WTC11 (cell line): ENCODE measurements around the gene NAT8. TPM values are rescaled to one million over a fixed set of nuclear protein-coding genes. Genes with fewer than 3 reads are reported as not detected.
A peak's percentile ranks its signal among the peaks of the same experiment; 100 is the strongest.
"Not testable (repeated sequence)": the region's sequence is repeated elsewhere in the genome, so short reads cannot be mapped to it uniquely, and the experiment has no call there.

Experiments
- ATAC-seq: fragments of 200-7000 bp; cut with Tn5 transposase; 2 replicates; pipeline ENCODE4 v1.10.0; 2021; ENCODE audit warnings: mild to moderate bottlenecking, moderate library complexity
- CTCF ChIA-PET: fragments of 300-600 bp; sonication (Branson Sonifier 250); formaldehyde crosslinking; loops from one replicate; lab custom pipeline; 2021; ENCODE audit warnings: antibody characterized with exemption; lab: Charles Lee
- POLR2A ChIA-PET: fragments of 350-600 bp; sonication (Branson Sonifier 250); formaldehyde crosslinking; loops from one replicate; lab custom pipeline; 2021; ENCODE audit warnings: antibody characterized with exemption; lab: Charles Lee
- DNase-seq: peaks from one replicate; pipeline ENCODE4 v3.0.0; 2021; ENCODE audit warnings: low spot score
- H3K27ac Mint-ChIP-seq: 2 replicates; pipeline ENCODE4 v1.8.0; 2021; ENCODE audit warnings: mixed read lengths
- H3K27me3 Mint-ChIP-seq: 2 replicates; pipeline ENCODE4 v1.8.0; 2021; ENCODE audit warnings: low read depth, mild to moderate bottlenecking, moderate library complexity, mixed read lengths
- H3K36me3 Mint-ChIP-seq: 2 replicates; pipeline ENCODE4 v1.8.0; 2021; ENCODE audit warnings: mixed read lengths
- H3K4me1 Mint-ChIP-seq: 2 replicates; pipeline ENCODE4 v1.8.0; 2022; ENCODE audit warnings: mixed read lengths
- H3K4me3 Mint-ChIP-seq: 2 replicates; pipeline ENCODE4 v1.8.0; 2021; ENCODE audit warnings: mild to moderate bottlenecking, moderate library complexity, mixed read lengths
- H3K9me3 Mint-ChIP-seq: 2 replicates; pipeline ENCODE4 v1.8.0; 2021; ENCODE audit warnings: mixed read lengths
- GRHL2 ChIP-seq: fragments of 250-450 bp; sonication (Bioruptor Pico); IDR thresholded peaks from 2 replicates; pipeline ENCODE4 v1.8.0; 2022; ENCODE audit warnings: mild to moderate bottlenecking, moderate library complexity; ENCODE audit not compliant: insufficient replicate concordance, severe bottlenecking
- KAT7 ChIP-seq: sonication (generic); formaldehyde crosslinking; IDR thresholded peaks from 2 replicates; pipeline ENCODE4 v1.8.1; 2023; ENCODE audit warnings: missing genetic modification reagents, mild to moderate bottlenecking, borderline replicate concordance
- TCF7 ChIP-seq: sonication (generic); formaldehyde crosslinking; IDR thresholded peaks from 2 replicates; pipeline ENCODE4 v1.8.0; 2022; ENCODE audit warnings: mild to moderate bottlenecking, low read depth, missing genetic modification reagents, moderate library complexity
- ZBTB21 ChIP-seq: sonication (generic); formaldehyde crosslinking; IDR thresholded peaks from 2 replicates; pipeline ENCODE4 v1.8.1; 2023; ENCODE audit warnings: mild to moderate bottlenecking, missing genetic modification reagents, borderline replicate concordance
- total RNA-seq: library from RNA; stranded (reverse); gene quantifications from 3 replicates; pipeline ENCODE4 v1.2.3, GENCODE V29; 2021
- TF ChIP-seq, protein P1 (sequence below): fragments of 200-600 bp; IDR thresholded peaks from 2 replicates; pipeline ENCODE4 v1.8.0; 2022; ENCODE audit warnings: antibody characterized with exemption
- TF ChIP-seq, protein P2 (sequence below): sonication (generic); formaldehyde crosslinking; IDR thresholded peaks from 2 replicates; pipeline ENCODE4 v1.8.1; 2023; ENCODE audit warnings: mild to moderate bottlenecking, missing genetic modification reagents, borderline replicate concordance
- TF ChIP-seq, protein P3 (sequence below): sonication (generic); formaldehyde crosslinking; conservative IDR thresholded peaks from 2 replicates; pipeline ENCODE4 v1.8.1; 2022; ENCODE audit warnings: mild to moderate bottlenecking, missing genetic modification reagents

Gene NAT8
- total RNA-seq, 1 experiment from 2014 or later, result not detected

DNA sequence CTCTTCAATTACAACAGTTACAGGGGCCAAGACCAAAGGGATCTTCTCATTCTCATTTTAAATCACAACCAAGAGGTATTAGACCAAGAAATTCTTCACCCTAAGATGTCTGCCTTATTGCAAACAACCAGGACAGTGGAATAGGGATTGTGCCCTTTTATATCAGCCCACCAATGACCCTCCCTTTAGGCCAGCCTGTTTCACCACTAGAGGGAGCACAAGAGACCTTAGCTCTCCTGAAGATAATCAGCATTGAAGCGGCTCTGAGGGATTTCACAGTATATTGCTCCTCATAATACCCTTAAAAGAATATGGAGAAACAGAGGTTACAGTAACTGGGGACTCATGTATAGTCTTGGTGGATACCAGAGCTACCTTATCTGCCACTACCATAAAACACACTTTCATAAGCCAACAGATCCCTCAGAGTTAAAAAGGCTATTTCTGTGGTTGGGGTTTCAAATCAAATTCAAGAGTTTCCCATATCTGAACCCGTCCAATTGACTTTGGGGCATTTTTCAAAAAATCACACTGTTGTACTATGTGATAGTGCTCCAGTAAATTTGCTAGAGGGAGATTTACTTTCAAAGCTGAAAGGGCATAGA is 11.5 kb downstream of the NAT8 start:
- DNase-seq, result peak; percentile 40
- H3K36me3 Mint-ChIP-seq, H3K4me3 Mint-ChIP-seq, H3K27ac Mint-ChIP-seq, H3K4me1 Mint-ChIP-seq, POLR2A ChIA-PET: not testable (repeated sequence)
- Mint-ChIP-seq H3K9me3 (peaks cover 19% of the 10 kb centered on the region), H3K27me3 (peaks cover 26% of the 10 kb centered on the region)
- TF ChIP-seq, protein P1, sequence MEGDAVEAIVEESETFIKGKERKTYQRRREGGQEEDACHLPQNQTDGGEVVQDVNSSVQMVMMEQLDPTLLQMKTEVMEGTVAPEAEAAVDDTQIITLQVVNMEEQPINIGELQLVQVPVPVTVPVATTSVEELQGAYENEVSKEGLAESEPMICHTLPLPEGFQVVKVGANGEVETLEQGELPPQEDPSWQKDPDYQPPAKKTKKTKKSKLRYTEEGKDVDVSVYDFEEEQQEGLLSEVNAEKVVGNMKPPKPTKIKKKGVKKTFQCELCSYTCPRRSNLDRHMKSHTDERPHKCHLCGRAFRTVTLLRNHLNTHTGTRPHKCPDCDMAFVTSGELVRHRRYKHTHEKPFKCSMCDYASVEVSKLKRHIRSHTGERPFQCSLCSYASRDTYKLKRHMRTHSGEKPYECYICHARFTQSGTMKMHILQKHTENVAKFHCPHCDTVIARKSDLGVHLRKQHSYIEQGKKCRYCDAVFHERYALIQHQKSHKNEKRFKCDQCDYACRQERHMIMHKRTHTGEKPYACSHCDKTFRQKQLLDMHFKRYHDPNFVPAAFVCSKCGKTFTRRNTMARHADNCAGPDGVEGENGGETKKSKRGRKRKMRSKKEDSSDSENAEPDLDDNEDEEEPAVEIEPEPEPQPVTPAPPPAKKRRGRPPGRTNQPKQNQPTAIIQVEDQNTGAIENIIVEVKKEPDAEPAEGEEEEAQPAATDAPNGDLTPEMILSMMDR, result peak; percentile 67
- ATAC-seq, result peak; percentile 99
- CTCF ChIA-PET, result interaction anchor here (0.7 to 1.8 kb wide), 2 partner anchors 11 to 350 kb away, joined by 3 to 4 read pairs; no protein-coding TSS in a partner anchor

DNA sequence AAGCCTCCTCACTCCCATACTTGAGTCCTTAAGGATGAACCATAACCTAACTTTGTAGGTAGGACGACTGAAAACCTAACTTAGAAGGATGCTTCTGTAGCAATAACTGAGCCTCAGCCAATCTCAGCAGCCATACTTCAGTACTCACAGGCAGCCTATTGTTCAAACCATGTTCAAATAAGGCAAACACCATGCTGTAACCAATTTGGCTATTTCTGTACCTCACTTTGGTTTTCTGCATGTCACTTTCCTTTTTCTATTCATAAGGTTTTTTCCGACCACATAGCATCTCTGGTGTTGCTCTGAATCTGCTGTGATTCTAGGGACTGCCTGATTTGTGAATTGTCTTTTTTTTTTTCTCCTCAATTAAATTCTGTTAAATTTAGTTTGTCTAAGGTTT is 13.7 kb downstream of the NAT8 start:
- DNase-seq, H3K27ac Mint-ChIP-seq, H3K4me1 Mint-ChIP-seq, CTCF ChIA-PET, H3K4me3 Mint-ChIP-seq, POLR2A ChIA-PET, ATAC-seq, H3K36me3 Mint-ChIP-seq: not testable (repeated sequence)
- Mint-ChIP-seq H3K9me3 (peaks cover 19% of the 10 kb centered on the region), H3K27me3 (peaks cover 23% of the 10 kb centered on the region)

DNA sequence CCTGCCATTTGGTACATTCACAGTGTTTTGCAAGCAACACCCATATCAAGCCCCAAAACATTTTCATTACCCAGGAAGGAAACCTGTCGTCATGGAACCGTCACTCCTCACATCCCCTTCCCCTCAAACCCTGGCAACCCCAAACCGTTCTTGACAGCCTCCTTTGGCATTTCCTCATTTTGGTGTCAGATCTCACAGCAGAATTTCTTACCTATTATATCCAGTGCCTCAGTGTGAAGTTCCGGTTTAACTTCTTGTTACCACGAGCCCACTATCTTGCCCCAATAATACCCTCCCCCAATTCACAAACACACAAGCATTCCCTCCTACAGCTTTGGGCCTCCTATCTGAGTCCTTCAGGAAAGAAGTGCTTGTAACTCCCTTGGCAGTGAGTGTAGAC is 16.0 kb downstream of the NAT8 start:
- not testable (repeated sequence) for H3K4me1 Mint-ChIP-seq, DNase-seq, ATAC-seq

DNA sequence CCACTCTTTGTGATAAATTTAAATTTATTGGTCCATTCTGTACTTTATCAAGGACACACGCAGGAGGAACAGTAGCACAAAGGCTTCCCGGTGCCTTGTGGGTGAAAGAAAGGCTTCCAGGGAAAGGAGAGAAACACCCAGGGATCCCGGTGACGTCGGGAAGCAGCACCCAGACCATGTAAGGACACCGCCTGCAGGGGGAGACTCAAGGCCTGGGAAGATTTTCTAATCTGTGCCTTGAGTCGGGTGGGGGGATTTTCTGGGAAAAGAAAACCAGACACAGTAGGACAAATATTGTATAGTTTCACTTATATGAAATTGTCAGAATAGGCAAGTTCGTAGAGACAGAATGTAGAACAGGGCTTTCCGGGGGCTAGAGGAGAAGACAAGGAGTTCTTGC is 17.6 kb downstream of the NAT8 start:
- peaks cover 26% of the 10 kb centered on the region for H3K27me3 Mint-ChIP-seq
- DNase-seq (peak; percentile 27), ATAC-seq (peak; percentile 85)
- POLR2A ChIA-PET, H3K36me3 Mint-ChIP-seq, CTCF ChIA-PET, H3K27ac Mint-ChIP-seq, H3K4me3 Mint-ChIP-seq, H3K4me1 Mint-ChIP-seq: not testable (repeated sequence)
- H3K9me3 Mint-ChIP-seq, result peaks cover 16% of the 10 kb centered on the region
- TF ChIP-seq, protein P1, result 0 out of 2 replicates have a peak, but pooled peaks have one; percentile 13

More for the DNA sequence above, 16.0 kb downstream of the NAT8 start:
- POLR2A ChIA-PET, H3K4me3 Mint-ChIP-seq, H3K36me3 Mint-ChIP-seq, H3K27ac Mint-ChIP-seq, CTCF ChIA-PET: not testable (repeated sequence)
- Mint-ChIP-seq H3K27me3 (peaks cover 26% of the 10 kb centered on the region), H3K9me3 (peaks cover 19% of the 10 kb centered on the region)

DNA sequence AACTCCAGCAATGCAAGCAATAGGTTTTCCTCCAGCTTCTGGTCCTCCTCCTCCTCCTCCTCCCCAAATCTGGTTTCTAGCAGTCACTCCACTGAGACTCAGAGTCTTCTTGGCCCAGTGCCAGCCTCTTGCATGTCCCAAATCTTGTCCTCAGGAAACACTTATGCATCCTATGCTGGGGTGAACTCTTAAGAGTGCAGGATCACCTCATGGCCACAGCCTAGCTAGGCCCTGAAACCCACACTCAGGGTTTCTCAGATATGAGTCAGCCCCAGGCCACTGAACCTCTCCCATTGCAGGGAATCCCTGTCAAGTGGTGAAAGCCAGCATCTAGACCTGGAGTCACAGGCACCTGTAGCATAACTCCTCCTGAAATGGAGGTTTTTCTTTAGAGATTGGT is 18.2 kb downstream of the NAT8 start:
- H3K4me1 Mint-ChIP-seq, DNase-seq, CTCF ChIA-PET, ATAC-seq, H3K27ac Mint-ChIP-seq, H3K4me3 Mint-ChIP-seq, H3K36me3 Mint-ChIP-seq, POLR2A ChIA-PET: not testable (repeated sequence)
- Mint-ChIP-seq H3K27me3 (peaks cover 26% of the 10 kb centered on the region), H3K9me3 (peaks cover 13% of the 10 kb centered on the region)

DNA sequence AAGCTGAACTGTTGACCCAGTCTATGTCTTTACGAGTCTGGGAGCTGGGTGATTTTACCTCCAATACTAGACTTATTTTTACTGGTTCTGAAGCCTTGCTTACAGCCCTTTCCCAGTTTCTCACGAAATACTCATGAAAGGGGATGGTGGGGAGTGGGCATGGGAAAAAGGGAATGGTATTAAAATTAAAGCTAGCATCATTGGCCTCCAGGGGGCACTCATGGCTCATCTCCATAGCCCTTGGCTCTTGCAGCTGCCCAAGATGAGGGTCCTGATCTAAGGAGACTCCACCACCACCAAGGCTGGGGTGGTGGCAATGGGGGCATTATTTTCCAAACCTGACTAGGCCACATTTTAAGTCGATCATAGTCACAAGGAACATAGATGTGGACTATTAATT is 22.3 kb downstream of the NAT8 start:
- POLR2A ChIA-PET, H3K4me3 Mint-ChIP-seq, H3K9me3 Mint-ChIP-seq, H3K36me3 Mint-ChIP-seq, H3K4me1 Mint-ChIP-seq, H3K27ac Mint-ChIP-seq: not testable (repeated sequence)
- peaks cover 13% of the 10 kb centered on the region for H3K27me3 Mint-ChIP-seq
- CTCF ChIA-PET, result interaction anchor here (0.7 to 1.7 kb wide), 6 partner anchors 9 to 320 kb away, joined by 3 to 5 read pairs (median 3); partner anchors contain the start of gene TPRKB
- ATAC-seq, result peak; percentile 79
- DNase-seq, result peak; percentile 48

DNA sequence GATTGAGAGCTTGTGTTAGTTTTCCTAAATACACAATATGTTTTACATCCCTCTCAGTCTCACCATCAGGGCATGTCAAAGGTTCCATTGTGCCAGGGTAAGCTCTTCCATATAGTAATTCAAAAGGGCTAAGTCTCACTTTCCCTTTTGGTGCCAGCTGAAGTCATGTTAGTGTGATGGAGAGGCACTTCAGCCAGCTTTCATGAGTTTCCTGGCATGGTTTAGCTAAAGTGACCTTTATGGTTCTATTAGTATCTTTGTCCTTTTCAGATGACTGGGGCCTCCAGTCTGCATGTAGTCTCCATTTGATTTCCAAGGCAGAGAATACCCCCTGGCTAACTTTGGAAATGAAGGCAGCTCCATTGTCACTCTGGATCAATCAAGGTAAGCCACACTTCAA is 27.2 kb downstream of the NAT8 start:
- H3K4me1 Mint-ChIP-seq, result no peaks in the 10 kb centered on the region
- H3K27ac Mint-ChIP-seq, result no peak overlapping the region
- no peak overlapping the region for H3K4me3 Mint-ChIP-seq
- DNase-seq (no peak), ATAC-seq (no peak)
- H3K9me3 Mint-ChIP-seq, result no peaks in the 10 kb centered on the region
- no peaks in the 10 kb centered on the region for H3K36me3 Mint-ChIP-seq
- POLR2A ChIA-PET, result no interaction called here
- CTCF ChIA-PET, result interaction anchor here (0.6 to 1.4 kb wide), 2 partner anchors 22 to 65 kb away, joined by 4 read pairs; no protein-coding TSS in a partner anchor
- H3K27me3 Mint-ChIP-seq, result no peaks in the 10 kb centered on the region; the same call in 1 of the 2 replicates
- no peak for TF ChIP-seq KAT7 (CRISPR knock-in tag)
- TF ChIP-seq, protein P2, sequence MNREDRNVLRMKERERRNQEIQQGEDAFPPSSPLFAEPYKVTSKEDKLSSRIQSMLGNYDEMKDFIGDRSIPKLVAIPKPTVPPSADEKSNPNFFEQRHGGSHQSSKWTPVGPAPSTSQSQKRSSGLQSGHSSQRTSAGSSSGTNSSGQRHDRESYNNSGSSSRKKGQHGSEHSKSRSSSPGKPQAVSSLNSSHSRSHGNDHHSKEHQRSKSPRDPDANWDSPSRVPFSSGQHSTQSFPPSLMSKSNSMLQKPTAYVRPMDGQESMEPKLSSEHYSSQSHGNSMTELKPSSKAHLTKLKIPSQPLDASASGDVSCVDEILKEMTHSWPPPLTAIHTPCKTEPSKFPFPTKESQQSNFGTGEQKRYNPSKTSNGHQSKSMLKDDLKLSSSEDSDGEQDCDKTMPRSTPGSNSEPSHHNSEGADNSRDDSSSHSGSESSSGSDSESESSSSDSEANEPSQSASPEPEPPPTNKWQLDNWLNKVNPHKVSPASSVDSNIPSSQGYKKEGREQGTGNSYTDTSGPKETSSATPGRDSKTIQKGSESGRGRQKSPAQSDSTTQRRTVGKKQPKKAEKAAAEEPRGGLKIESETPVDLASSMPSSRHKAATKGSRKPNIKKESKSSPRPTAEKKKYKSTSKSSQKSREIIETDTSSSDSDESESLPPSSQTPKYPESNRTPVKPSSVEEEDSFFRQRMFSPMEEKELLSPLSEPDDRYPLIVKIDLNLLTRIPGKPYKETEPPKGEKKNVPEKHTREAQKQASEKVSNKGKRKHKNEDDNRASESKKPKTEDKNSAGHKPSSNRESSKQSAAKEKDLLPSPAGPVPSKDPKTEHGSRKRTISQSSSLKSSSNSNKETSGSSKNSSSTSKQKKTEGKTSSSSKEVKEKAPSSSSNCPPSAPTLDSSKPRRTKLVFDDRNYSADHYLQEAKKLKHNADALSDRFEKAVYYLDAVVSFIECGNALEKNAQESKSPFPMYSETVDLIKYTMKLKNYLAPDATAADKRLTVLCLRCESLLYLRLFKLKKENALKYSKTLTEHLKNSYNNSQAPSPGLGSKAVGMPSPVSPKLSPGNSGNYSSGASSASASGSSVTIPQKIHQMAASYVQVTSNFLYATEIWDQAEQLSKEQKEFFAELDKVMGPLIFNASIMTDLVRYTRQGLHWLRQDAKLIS (CRISPR knock-in tag), result no peak
- TF ChIP-seq, protein P3, sequence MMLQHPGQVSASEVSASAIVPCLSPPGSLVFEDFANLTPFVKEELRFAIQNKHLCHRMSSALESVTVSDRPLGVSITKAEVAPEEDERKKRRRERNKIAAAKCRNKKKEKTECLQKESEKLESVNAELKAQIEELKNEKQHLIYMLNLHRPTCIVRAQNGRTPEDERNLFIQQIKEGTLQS (CRISPR knock-in tag), result no peak
- no peak for TF ChIP-seq GRHL2 (CRISPR knock-in tag)
- no peak for TF ChIP-seq TCF7 (CRISPR knock-in tag)
- TF ChIP-seq ZBTB21 (CRISPR knock-in tag), result no peak
